GM19099 (cell line): Measurements from ENCODE around the gene PEX1.

Source experiments
- POLR2A ChIP-seq: IDR thresholded peaks from 3 replicates; pipeline ENCODE4 v1.6.1; 2011; ENCODE audit warnings: low read depth; ENCODE audit not compliant: insufficient read length; ENCODE audit errors: extremely low read depth

The PEX1 gene

DNA sequence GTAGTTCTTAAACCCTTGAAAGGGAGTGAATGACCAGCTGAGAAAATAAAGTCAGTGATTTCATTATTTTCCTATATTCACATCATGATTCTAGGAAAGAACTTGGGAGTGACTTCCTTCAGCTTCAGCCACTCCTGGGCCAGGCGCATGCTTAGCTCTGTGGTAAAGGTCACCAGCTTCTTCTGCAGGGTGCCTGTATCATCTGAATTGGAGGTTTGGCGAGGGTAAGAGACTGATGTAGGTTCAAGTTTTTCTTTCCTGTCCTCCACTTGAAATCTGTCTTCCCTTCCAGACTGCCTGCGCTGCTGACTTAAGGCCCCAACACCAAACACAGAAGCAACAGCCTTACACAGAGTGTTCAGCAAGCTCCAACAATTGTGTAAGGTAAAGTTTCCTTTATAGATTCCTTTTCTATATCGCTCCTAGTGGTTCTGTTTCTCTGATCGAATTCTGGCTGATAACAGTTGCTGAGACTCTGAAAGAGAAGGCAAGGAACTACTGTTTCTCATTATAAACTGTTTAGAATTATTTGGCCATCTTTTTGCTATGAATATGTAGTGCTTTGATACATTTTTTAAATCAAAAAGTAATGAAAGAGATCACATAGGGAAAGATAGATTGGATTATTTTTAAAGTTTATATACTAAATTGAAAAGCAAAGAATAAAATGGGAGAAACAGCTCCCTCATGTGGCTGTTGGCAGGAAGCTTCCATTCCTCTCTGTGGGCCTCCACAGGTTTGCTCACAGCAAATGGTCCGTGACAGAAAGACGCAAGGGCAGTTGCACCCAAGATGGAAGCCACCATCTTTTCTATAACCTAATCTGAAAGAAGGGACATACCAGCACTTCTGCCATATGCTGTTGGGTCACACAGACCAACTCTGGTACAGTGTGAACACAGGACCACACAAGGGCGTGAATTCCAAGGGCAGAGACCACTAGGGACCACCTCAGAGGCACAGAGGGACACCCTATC, 67.0 kb downstream of the PEX1 start:
- no peak for TF ChIP-seq POLR2A

DNA sequence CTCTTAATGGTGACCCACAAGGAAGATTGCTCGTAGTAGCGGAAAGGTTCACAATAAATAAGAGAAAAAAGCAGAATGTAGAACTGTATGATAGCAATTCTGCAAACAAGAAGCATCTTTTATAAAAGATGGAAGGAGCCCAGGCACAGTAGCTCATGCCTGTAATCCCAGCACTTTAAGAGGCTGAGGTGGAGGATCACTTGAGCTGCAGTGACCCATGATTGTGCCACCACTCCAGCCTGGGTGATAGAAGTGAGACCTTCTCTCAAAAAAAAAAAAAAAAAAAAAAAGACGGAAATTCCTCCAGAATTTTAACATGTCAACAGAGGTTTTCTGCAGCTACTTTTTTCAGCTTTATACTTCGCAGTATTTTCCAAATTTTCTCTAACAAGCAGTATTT, 67.8 kb downstream of the PEX1 start:
- TF ChIP-seq POLR2A = no peak

DNA sequence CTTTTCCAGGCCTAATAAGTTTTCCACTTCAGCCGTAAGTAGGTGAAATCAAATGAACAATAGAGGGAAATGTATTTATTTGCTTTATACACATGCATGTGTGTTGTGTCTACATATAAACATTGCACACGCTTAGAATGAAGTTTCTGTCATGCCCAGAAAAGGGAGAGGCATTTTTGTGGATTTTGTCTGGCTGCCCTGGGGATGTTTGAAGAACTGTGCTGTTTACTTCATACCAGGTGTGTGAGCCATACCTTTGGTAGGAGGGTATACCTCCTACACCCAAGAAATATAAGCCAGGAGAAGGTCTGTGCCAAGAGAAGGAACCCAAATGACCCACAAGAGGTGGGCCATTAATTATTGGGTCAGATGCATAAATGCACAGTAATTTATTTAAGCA, 68.2 kb downstream of the PEX1 start:
- no peak for TF ChIP-seq POLR2A

DNA sequence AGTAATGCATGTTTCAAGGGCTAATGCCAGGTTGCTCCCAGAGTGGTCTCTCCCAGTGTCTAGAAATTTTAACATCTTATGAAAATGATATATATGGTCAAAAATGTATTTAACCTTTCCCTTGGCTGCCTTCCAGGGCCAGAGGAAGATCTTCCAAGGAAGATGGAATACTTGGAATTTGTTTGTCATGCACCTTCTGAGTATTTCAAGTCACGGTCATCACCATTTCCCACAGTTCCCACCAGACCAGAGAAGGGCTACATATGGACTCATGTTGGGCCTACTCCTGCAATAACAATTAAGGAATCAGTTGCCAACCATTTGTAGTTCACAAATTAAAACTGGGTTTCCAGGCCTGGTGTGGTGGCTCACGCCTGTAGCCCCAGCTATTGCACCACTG, 72.1 kb downstream of the PEX1 start:
- no peak for TF ChIP-seq POLR2A

DNA sequence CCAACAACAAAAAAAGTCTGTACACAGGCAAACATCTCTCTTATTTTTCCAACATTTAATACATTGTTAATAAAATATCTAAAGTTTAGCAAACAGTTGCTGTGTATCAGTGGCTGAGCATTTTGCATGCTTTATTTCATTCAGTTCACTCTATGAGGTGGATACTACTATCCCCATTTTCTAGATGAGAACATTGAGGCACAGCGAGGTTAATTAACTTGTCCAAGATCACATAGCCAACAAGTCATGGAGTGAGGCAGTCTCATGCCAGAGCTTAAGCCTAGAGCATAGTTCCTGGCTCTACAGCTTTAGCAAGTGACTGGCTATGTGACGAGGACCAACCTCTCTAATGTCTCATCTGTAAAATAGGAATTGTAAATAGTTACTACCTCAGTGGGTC, 76.7 kb downstream of the PEX1 start:
- no peak for TF ChIP-seq POLR2A

DNA sequence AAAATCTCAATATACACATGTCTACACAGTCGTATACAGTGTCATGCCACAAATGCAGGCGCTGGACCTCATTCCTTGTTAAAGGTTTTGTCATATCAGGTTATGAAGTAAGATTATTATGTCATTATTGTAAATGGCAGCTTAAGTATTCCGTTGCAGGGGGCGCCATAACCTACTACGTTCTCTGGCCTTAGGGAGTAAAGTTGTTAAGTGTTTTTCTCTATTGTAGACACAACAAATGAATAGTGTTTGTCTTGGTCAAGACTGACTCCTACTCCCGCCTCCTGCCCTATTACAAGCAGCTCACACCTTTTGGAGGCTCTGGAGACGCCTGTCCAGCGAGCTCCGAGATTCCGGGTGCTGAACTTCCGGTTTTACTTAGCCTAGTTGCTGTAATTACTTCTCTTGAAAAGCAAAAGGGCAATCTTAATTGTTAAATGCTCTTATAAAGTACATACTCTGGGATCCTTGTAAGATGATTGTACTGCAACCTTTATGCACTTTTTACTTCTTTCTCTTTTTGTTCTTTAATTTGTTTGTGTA, 80.0 kb downstream of the PEX1 start:
- no peak for TF ChIP-seq POLR2A

DNA sequence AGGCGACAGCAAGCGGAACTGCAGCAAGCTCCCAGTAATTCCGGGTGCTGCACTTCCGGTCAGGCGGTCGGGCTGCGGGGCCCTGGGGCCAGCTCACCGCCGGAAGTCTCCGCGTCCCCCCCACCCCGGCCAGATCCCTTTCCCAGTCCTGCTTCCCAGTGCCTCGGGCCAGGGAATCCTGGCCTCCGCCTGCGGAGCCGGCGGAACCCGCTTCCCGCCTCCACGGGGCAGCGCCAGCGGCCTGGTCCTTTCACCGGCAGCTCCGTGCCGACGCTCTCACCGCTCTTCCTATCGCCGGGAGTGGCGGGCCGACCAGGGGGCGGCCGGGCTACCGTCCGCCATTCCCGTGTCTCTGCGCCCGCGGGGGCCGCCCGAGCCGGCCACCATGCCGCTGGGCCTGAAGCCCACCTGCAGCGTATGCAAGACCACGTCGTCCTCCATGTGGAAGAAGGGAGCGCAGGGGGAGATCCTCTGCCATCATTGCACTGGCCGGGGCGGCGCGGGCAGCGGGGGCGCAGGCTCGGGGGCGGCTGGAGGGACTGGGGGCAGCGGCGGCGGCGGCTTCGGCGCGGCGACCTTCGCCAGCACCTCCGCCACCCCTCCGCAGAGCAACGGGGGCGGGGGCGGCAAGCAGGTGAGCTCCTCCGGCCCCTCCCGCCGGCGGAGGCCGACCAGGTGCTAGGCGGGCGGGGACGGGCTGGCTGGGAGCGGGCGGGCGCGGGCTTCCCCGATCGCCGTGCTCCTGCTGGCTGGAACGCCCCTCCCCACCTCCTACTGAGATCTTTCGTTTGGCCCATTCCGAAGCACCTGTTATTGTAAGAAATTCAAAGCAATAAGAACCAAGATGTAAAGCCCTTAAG, 80.7 kb downstream of the PEX1 start, which contains the start of gene GATAD1:
Gene GATAD1 (plus strand): TSS at position 138 of the 860 bp plus-strand sequence. CDS start 248 bp downstream, at position 386.
- TF ChIP-seq POLR2A = peak; percentile 65

DNA sequence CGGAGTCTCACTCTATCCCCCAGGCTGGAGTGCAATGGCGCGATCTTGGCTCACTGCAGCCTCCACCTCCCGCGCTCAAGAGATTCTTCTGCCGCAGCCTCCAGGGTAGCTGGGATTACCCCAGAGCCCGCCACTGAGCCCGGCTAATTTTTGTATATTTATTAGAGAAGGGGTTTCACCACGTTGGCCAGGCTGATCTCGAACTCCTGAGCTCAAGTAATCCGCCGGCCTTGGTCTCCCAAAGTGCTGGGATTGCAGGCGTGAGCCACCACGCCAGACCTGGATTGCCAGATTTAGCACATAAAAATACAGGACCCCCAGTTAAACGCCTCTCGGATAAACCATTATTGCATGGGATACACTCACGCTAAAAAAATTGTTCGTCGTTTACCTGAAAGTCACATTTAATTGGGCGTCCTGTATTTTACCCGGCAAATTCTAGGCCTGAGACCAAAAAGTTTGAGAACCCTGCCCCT, 81.4 kb downstream of the PEX1 start:
- no peak for TF ChIP-seq POLR2A

DNA sequence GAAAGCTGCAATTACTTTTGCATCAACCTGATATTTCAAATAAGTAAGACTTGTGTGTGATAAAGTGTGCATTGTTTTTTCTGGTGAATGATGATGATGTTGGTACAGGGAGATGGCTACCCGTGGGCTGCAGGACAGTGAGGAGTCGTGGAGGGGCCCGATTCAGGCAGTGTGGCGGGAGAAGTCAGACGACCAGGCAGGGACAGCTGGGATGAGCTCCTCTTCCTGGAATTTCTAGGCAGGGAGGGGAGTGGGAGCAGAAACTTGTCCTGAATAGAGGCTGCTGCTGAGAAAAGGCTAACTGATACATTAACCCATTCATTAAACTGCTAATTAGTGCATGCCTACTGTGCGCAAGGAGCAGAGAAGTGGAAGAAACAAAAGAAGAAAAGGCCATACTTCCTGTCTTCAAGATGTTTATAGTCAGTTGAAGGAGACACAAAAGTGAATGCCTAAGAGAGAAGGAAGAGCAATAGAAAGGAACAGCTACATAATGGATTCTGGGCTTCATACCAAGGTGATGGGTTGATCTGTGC, 90.3 kb downstream of the PEX1 start:
- no peak for TF ChIP-seq POLR2A
